Osteocyte (in vitro differentiated cells): ENCODE data around the gene ABCC8. TPM values are rescaled to one million over a fixed set of nuclear protein-coding genes. Genes with fewer than 3 reads are reported as not detected.

Experiments used
- DNase-seq: peaks from one replicate; pipeline ENCODE4 v3.0.0; 2021; ENCODE audit warnings: mixed read lengths; ENCODE audit not compliant: unreplicated experiment; ENCODE audit errors: extremely low spot score
- H3K27ac Mint-ChIP-seq: one replicate; pipeline ENCODE4 v1.8.0; 2021; ENCODE audit warnings: mild to moderate bottlenecking, mixed read lengths; ENCODE audit not compliant: unreplicated experiment
- H3K27me3 Mint-ChIP-seq: one replicate; pipeline ENCODE4 v1.8.0; 2021; ENCODE audit warnings: mixed read lengths; ENCODE audit not compliant: unreplicated experiment
- H3K36me3 Mint-ChIP-seq: one replicate; pipeline ENCODE4 v1.8.0; 2021; ENCODE audit warnings: mixed read lengths; ENCODE audit not compliant: unreplicated experiment
- H3K4me1 Mint-ChIP-seq: one replicate; pipeline ENCODE4 v1.8.0; 2021; ENCODE audit warnings: mixed read lengths; ENCODE audit not compliant: unreplicated experiment
- H3K4me3 Mint-ChIP-seq: one replicate; pipeline ENCODE4 v1.8.0; 2021; ENCODE audit warnings: mild to moderate bottlenecking, moderate library complexity, mixed read lengths; ENCODE audit not compliant: unreplicated experiment
- H3K9me3 Mint-ChIP-seq: one replicate; pipeline ENCODE4 v1.8.0; 2021; ENCODE audit warnings: mixed read lengths; ENCODE audit not compliant: unreplicated experiment
- CTCF ChIP-seq: fragments of 200-600 bp; sonication (generic); IDR thresholded peaks from 2 replicates; pipeline ENCODE4 v1.5.0; 2021; ENCODE audit warnings: antibody characterized with exemption, mild to moderate bottlenecking, moderate library complexity
- total RNA-seq: library from RNA; stranded (reverse); gene quantifications from 2 replicates; pipeline ENCODE4 v1.2.1, GENCODE V29; 2021

The ABCC8 gene
- total RNA-seq, 1 donor from 2014 or later, result not detected

GRCh38 chr11:17437366-17437765 lies 39.3 kb downstream of the ABCC8 start:
- H3K4me1 Mint-ChIP-seq, result no peaks in the 10 kb centered on the region
- no peak overlapping the region for H3K27ac Mint-ChIP-seq
- TF ChIP-seq CTCF, result no peak
- peaks cover 7% of the 10 kb centered on the region for H3K9me3 Mint-ChIP-seq
- no peak overlapping the region for H3K4me3 Mint-ChIP-seq
- peaks cover 57% of the 10 kb centered on the region for H3K27me3 Mint-ChIP-seq
- no peaks in the 10 kb centered on the region for H3K36me3 Mint-ChIP-seq
- no peak for DNase-seq

GRCh38 chr11:17434108-17434507 lies 42.5 kb downstream of the ABCC8 start:
- Mint-ChIP-seq H3K27me3 (peaks cover 44% of the 10 kb centered on the region), H3K4me1 (no peaks in the 10 kb centered on the region), H3K4me3 (no peak overlapping the region), H3K27ac (no peak overlapping the region), H3K36me3 (no peaks in the 10 kb centered on the region), H3K9me3 (no peaks in the 10 kb centered on the region)
- TF ChIP-seq CTCF, result no peak
- no peak for DNase-seq

GRCh38 chr11:17432002-17432401 lies 44.6 kb downstream of the ABCC8 start:
- Mint-ChIP-seq H3K9me3 (no peaks in the 10 kb centered on the region), H3K36me3 (no peaks in the 10 kb centered on the region), H3K27ac (no peak overlapping the region), H3K4me1 (no peaks in the 10 kb centered on the region), H3K27me3 (peaks cover 40% of the 10 kb centered on the region), H3K4me3 (no peak overlapping the region)
- TF ChIP-seq CTCF, result no peak
- DNase-seq, result no peak

GRCh38 chr11:17431139-17431538 lies 45.5 kb downstream of the ABCC8 start:
- H3K27me3 Mint-ChIP-seq, result peaks cover 36% of the 10 kb centered on the region
- H3K4me3 Mint-ChIP-seq, result no peak overlapping the region
- no peaks in the 10 kb centered on the region for H3K4me1 Mint-ChIP-seq
- no peaks in the 10 kb centered on the region for H3K9me3 Mint-ChIP-seq
- no peak for DNase-seq
- no peaks in the 10 kb centered on the region for H3K36me3 Mint-ChIP-seq
- no peak overlapping the region for H3K27ac Mint-ChIP-seq
- no peak for TF ChIP-seq CTCF

GRCh38 chr11:17430616-17431015 lies 46.0 kb downstream of the ABCC8 start:
- H3K27ac Mint-ChIP-seq, result no peak overlapping the region

More at GRCh38 chr11:17430616-17431015, 46.0 kb downstream of the ABCC8 start:
- DNase-seq, result no peak
- peaks cover 32% of the 10 kb centered on the region for H3K27me3 Mint-ChIP-seq
- TF ChIP-seq CTCF, result no peak
- no peak overlapping the region for H3K4me3 Mint-ChIP-seq
- no peaks in the 10 kb centered on the region for H3K4me1 Mint-ChIP-seq
- H3K9me3 Mint-ChIP-seq, result no peaks in the 10 kb centered on the region
- no peaks in the 10 kb centered on the region for H3K36me3 Mint-ChIP-seq
